GM19351 (cell line): Measurements from ENCODE around the gene GTF3C5.
"Not testable (repeated sequence)": the region's sequence is repeated elsewhere in the genome, so short reads cannot be mapped to it uniquely, and the experiment has no call there.

Source experiments
- ATAC-seq: cut with Tn5 transposase; IDR thresholded peaks from one replicate; pipeline ENCODE4 v1.9.1; 2021; ENCODE audit warnings: mild to moderate bottlenecking, moderate library complexity; ENCODE audit not compliant: unreplicated experiment

The GTF3C5 gene

DNA sequence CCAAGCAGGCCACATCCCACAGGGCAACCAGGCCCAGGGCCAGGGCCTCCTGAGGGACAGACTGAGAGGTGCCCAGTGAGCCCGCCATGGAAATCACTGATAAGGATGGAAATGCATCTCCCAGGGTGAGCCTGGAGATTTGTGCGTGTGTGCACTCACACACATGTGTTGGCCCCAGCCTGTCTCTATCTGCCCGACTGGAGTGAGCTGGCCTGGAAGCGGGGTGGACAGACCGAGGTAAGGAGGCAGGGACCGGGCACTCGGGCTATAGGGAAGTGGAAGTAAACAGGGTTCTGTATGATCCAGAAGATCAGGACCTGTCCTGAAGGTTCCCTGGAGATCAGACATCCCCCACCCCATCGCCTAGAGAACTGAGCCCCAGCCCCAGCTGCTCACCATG is 34.9 kb upstream of the GTF3C5 start:
- ATAC-seq: no peak

DNA sequence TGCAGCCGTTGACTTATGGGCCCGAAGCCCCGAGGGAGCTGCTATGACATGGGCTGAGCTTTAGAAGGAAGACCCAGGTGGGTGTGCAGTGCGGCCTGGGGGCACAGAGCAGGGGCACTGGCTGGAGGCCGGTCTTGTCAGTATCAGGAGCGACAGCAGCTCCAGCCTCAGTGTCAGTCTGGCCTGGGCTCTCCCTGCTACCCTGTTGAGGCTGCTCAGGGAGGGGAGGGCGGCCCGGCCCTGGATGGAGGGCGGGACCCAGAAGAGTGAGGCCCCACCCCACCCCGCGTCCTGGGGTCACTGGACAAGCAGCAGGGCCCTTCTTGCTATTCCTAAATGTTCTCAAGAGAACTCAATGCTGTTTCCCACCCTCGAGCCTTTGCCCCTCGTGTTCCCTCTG is 34.3 kb upstream of the GTF3C5 start:
- no peak for ATAC-seq

DNA sequence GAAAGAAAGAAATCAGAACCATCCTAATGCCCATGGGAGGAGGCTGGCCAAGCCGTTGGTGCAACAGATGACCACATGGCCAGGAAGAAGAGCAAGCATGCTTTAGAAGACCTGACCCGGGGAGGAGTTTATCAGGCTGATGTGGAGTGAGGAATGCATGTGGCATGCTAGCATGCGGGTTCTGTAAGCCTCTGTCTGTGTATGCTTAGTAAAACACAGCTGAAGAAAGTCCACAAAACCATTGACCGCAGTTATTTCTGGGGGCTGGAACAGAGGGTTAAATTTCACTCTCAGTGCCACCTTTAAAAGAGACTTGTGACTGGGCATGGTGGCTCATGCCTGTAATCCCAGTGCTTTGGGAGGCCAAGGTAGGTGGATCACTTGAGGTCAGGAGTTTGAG is 33.2 kb upstream of the GTF3C5 start:
- no peak for ATAC-seq

DNA sequence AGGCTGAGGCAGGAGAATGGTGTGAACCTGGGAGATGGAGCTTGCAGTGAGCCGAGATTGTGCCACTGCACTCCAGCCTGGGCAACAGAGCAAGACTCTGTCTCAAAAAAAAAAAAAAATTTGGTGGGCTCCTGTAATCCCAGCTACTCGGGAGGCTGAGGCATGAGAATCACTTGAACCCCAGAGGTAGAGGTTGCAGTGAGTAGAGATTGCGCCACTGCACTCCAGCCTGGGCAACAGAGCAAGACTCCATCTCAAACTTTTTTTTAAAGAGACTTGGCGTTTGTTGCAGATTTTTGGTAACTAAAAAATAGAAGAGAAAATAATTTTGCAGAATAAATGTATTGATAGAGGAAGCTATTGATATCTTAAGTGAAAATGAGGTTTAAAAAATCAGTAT is 32.6 kb upstream of the GTF3C5 start:
- ATAC-seq: not testable (repeated sequence)

DNA sequence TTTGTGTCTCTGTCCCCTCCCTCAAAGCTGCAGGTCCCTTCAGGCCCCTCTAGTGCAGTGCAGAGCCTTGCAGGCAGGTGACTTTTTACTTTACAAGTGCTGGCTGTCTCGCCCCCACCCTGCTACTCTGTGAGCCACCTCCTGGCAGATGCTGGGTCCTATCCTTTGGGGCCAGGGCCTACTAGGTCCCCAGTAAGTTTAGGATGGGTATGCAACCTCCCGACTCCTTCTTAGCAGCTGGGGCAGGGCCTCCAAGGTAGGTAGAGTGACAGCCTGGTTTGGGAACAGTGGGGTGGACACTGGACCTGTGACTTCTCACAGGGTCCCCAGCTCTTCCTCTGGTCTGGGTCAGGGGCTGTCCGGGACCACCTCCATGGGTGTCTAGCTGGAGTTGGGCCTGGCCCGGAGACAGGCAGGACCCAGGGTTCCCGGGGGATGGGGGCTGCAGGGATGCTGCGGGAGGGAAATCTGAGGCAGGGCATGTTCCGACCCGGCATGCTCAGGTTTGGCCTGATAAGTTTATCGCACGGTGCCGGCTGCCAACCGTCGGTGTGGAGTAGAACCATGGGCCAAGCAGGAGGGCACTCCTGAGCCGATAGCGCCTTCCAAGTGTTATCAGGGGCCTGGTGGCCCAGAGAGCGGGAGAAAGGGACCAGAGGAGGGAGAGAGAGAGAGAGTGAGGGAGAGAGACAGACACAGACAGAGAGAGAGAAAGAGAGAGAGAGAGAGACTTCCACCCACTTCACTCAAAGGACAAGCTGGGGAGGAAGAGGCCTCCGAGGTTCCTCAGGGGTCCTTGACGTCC is 31.8 kb upstream of the GTF3C5 start:
- ATAC-seq: no peak

GRCh38 chr9:133002147-133003070 is 28.4 kb upstream of the GTF3C5 start:
- ATAC-seq: no peak

DNA sequence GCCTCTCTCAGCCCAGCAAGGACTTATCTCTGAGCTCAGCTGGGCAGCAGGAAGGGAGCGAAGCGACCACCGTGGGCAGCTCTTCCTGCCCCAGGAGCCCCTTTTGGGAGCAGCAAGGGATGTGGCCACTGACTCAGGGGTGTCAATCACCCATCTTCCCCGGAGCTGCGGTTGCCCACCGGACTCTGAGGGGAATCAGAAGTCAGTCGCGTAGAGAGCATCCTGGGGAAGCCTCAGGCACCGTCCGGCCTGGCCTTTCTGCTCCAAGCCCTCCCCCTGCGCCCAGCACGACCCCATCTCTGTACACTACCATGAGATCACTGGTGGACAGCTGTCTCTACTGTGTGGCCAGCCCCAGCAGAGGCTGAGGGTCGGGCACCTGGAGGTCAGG is 27.7 kb upstream of the GTF3C5 start:
- ATAC-seq: no peak

GRCh38 chr9:133003671-133004090 is 27.1 kb upstream of the GTF3C5 start:
- no peak for ATAC-seq

GRCh38 chr9:133004091-133004998 is 26.5 kb upstream of the GTF3C5 start:
- no peak for ATAC-seq

GRCh38 chr9:133004999-133005760 is 25.6 kb upstream of the GTF3C5 start:
- no peak for ATAC-seq

- no peak for ATAC-seq
These were observed 24.8 kb upstream of the GTF3C5 start for GRCh38 chr9:133005957-133006356.

DNA sequence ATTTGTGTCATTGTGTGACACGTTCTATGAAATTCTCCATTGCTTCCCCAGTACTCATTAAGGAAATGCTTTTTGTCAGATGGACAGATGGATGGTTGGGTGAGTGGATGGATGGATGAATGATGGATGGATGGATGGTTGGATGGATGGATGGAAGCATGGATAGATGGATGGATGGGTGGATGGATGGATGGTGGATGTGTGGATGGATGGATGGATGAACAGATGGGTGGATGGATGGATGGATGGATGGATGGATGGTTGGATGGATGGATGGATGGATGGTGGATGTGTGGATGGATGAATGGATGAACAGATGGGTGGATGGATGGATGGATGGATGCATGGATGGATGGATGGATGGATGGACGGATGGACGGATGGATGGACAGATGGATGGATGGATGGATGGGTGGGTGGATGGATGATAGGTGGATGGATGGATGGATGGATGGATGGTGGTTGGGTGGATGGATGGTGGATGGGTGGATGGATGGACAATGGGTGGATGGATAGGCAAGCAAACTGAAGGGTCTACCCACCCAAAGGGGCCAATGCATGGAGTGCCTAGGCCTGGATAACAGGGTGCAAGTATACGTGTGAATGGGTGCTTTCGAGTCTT is 24.0 kb upstream of the GTF3C5 start:
- ATAC-seq: no peak

- ATAC-seq: no peak
These were observed 22.4 kb upstream of the GTF3C5 start for GRCh38 chr9:133008406-133008805.

- no peak for ATAC-seq
These were observed 22.0 kb upstream of the GTF3C5 start for GRCh38 chr9:133008824-133009223.

DNA sequence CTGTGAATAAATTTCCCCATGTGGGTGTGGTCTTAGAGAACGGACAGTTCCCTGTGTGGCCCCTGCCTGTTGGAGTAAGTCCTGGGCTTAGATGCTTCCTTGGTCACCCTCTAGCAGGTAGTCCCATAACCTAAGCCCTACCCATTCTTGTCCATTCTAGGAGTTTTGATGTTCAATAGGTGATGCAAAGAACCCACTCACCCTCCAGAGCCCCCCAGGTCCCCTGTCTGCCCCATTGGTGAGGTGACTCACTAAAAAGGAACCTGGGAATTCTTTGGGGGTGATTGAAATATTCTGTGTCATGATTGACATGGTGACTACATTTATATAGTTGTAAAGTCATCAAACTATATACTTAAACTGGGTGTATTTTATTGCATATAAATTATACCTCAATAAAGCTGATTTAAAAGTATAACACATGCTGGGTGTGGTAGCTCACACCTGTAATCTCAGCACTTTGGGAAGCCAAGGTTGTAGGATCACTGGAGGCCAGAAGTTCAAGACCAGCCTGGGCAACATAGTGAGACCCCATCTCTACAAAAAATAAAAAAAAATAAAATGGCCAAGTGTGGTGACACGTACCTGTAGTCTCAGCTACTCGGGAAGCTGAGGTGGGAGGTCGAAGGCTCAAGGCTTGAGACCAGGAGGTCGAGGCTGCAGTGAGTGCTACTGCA is 20.8 kb upstream of the GTF3C5 start:
- no peak for ATAC-seq

DNA sequence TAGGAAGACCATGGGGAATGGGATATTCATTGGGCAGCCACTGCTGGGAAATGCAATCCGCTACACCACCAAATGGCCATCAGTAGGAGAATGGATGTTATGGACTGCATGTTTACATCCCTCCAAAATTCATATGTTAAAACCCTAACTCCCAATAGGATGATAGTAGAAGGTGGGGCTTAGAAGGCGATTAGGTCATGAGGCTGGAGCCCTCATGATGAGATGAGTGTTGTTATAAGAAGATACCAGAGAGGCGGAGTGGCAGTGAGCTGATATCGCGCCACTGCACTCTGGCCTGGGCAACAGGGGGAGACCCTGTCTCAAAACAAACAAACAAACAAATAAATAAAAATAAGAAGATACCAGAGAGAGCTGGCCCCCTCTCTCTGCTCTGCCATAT is 16.1 kb upstream of the GTF3C5 start:
- ATAC-seq: no peak

GRCh38 chr9:133023117-133023890 is 7.5 kb upstream of the GTF3C5 start:
- no peak for ATAC-seq

DNA sequence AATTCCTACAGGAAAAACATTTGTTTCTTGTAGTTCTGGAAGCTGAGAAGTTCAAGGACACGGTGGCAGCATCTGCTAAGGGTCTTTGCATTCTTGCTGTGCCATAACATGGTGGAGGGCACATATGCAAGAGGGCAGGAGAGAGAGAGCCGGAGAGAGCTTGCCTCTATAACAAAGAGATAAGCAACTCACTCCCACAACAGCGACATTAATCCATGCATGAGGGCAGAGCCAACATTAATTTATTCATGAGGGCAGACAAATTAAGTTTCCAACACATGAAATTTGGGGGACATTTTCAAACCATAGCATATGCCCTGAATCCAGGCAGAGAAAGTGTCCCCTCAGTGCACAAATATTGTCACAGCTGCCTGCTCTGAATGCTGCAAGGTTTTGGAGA is 4.4 kb upstream of the GTF3C5 start:
- no peak for ATAC-seq
